Measurements from ENCODE around the gene ITPR2.

The ITPR2 gene

DNA sequence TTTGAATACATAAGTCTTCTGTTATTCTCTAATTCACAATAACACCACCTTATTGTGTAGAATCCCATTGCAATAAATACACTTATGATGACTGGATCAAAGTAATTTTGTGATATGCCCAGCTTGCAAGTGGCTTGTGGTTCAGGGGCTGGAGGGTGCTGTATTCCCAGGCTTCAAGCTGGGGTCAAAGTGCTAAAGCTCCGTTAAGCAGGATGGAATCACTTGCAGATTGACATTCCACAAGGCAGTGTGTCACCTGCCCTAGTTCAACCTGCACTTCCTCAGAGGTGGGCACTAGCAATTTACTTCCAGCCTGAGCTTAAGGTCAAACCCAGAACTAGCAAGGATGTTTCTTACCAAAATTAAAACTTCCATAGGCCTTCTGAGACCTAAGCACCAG, 471.0 kb downstream of the ITPR2 start:
- POLR2A ChIA-PET = no interaction called here
- TF ChIP-seq ZNF384 (IDR thresholded peaks at IDR 0.05) = no peak
- TF ChIP-seq FOXA1 (IDR thresholded peaks at IDR 0.05) = no peak
- TF ChIP-seq, protein P1, sequence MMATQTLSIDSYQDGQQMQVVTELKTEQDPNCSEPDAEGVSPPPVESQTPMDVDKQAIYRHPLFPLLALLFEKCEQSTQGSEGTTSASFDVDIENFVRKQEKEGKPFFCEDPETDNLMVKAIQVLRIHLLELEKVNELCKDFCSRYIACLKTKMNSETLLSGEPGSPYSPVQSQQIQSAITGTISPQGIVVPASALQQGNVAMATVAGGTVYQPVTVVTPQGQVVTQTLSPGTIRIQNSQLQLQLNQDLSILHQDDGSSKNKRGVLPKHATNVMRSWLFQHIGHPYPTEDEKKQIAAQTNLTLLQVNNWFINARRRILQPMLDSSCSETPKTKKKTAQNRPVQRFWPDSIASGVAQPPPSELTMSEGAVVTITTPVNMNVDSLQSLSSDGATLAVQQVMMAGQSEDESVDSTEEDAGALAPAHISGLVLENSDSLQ (IDR thresholded peaks at IDR 0.05) = no peak
- TF ChIP-seq HDGF (IDR thresholded peaks at IDR 0.05; ENCODE audit: borderline replicate concordance) = no peak
- no peak for TF ChIP-seq ARNT (IDR thresholded peaks at IDR 0.05)
- no peak for TF ChIP-seq SUZ12 (IDR thresholded peaks at IDR 0.05)
- no peak for TF ChIP-seq ELF4 (IDR thresholded peaks at IDR 0.05)
- TF ChIP-seq FOXM1 (IDR thresholded peaks at IDR 0.05; ENCODE audit: borderline replicate concordance) = no peak
- TF ChIP-seq SP1 (IDR thresholded peaks at IDR 0.05) = no peak
- no peak for TF ChIP-seq L3MBTL2 (conservative IDR thresholded peaks at IDR 0.05)
- TF ChIP-seq NFRKB (IDR thresholded peaks at IDR 0.05) = no peak
- no peak for TF ChIP-seq LEF1 (IDR thresholded peaks at IDR 0.05; ENCODE audit: borderline replicate concordance)
- no peak for TF ChIP-seq TARDBP (IDR thresholded peaks at IDR 0.05)
- TF ChIP-seq FOXK2 (IDR thresholded peaks at IDR 0.05) = no peak
- no peak for TF ChIP-seq BHLHE40 (IDR thresholded peaks at IDR 0.05; ENCODE audit: borderline replicate concordance)
- no peak for TF ChIP-seq CTBP1 (IDR thresholded peaks at IDR 0.05; ENCODE audit: borderline replicate concordance)
- CTCF ChIA-PET = no interaction called here

GRCh38 chr12:26360062-26360461, 472.9 kb downstream of the ITPR2 start:
- DNase-seq (ENCODE audit: extremely low spot score) = no peak
- ChIA-PET CTCF (no interaction called here), POLR2A (no interaction called here)
- TF ChIP-seq L3MBTL2 (conservative IDR thresholded peaks at IDR 0.05) (no peak), FOXM1 (IDR thresholded peaks at IDR 0.05; ENCODE audit: borderline replicate concordance) (no peak), ARNT (IDR thresholded peaks at IDR 0.05) (no peak), HDGF (IDR thresholded peaks at IDR 0.05; ENCODE audit: borderline replicate concordance) (no peak), SUZ12 (IDR thresholded peaks at IDR 0.05) (no peak), NFRKB (IDR thresholded peaks at IDR 0.05) (no peak), LEF1 (IDR thresholded peaks at IDR 0.05; ENCODE audit: borderline replicate concordance) (no peak), FOXA1 (IDR thresholded peaks at IDR 0.05) (no peak)

More for the DNA sequence above, 471.0 kb downstream of the ITPR2 start:
- no peak for DNase-seq (ENCODE audit: extremely low spot score)

DNA sequence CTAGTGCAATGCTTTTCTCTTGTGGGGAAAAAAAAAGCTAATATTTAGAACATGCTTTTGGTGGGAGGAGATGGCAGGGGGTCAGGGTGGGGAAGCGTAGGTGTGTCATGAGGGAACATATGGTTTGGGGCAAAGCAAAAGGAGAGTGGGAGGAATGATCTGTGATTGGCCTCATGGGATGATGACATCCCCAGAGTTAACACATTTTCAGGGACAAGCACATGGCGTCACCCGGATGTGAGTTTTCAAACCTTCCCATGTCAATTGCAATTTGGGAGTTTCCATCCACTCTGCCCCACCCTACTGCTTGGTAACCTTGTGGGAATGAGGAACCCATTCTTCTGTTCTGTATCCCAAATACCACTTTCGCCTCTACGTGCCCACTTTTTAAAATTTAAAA, 473.4 kb downstream of the ITPR2 start:
- DNase-seq (ENCODE audit: extremely low spot score) = no peak
- ChIA-PET POLR2A (no interaction called here), CTCF (no interaction called here)
- TF ChIP-seq FOXM1 (IDR thresholded peaks at IDR 0.05; ENCODE audit: borderline replicate concordance) = no peak
- TF ChIP-seq L3MBTL2 (conservative IDR thresholded peaks at IDR 0.05) = no peak
- no peak for TF ChIP-seq LEF1 (IDR thresholded peaks at IDR 0.05; ENCODE audit: borderline replicate concordance)
- no peak for TF ChIP-seq CTBP1 (IDR thresholded peaks at IDR 0.05; ENCODE audit: borderline replicate concordance)
- no peak for TF ChIP-seq ZNF384 (IDR thresholded peaks at IDR 0.05)

GRCh38 chr12:26358651-26359050, 474.3 kb downstream of the ITPR2 start:
- DNase-seq (ENCODE audit: extremely low spot score) = no peak
- ChIA-PET CTCF (no interaction called here), POLR2A (no interaction called here)
- TF ChIP-seq, protein P1 (IDR thresholded peaks at IDR 0.05) = no peak

- ChIA-PET POLR2A (no interaction called here), CTCF (interaction anchor here (0.6 kb wide), 1 partner anchor 274 kb away, joined by 3 read pairs; no protein-coding TSS in a partner anchor)
- no peak for DNase-seq (ENCODE audit: extremely low spot score)
- no peak for TF ChIP-seq NFRKB (IDR thresholded peaks at IDR 0.05)
- no peak for TF ChIP-seq FOXK2 (IDR thresholded peaks at IDR 0.05)
- no peak for TF ChIP-seq CTBP1 (IDR thresholded peaks at IDR 0.05; ENCODE audit: borderline replicate concordance)
- no peak for TF ChIP-seq ARNT (IDR thresholded peaks at IDR 0.05)
- TF ChIP-seq SUZ12 (IDR thresholded peaks at IDR 0.05) = no peak
- TF ChIP-seq FOXA1 (IDR thresholded peaks at IDR 0.05) = no peak
- no peak for TF ChIP-seq SP1 (IDR thresholded peaks at IDR 0.05)
These were observed 485.7 kb downstream of the ITPR2 start for GRCh38 chr12:26347300-26347699.

DNA sequence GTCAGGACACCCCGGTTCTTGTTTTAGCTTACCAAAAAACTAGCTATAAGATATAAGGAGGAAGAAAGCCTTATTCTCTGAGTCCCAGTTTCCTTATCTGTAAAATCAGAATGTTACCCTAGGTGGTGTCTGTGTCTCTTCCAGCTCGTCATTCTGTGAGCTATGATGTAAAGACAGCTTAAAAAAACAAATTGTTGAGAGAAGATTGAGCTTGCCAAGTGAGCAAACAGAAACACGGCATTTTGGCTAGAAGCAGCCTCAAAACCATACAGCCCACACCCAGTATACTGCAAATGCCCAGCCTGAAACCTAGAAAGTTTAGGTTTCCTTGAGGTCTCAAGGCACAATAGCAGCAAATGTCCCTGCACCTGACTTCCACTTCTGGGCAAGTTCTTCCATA, 486.3 kb downstream of the ITPR2 start:
- CTCF ChIA-PET = interaction anchor here (0.6 kb wide), 2 partner anchors 30 to 274 kb away, joined by 3 read pairs; no protein-coding TSS in a partner anchor
- POLR2A ChIA-PET = no interaction called here
- TF ChIP-seq L3MBTL2 (conservative IDR thresholded peaks at IDR 0.05) = no peak
- TF ChIP-seq FOXM1 (IDR thresholded peaks at IDR 0.05; ENCODE audit: borderline replicate concordance) = no peak
- TF ChIP-seq, protein P1 (IDR thresholded peaks at IDR 0.05) = no peak
- no peak for DNase-seq (ENCODE audit: extremely low spot score)

GRCh38 chr12:26345471-26346003, 487.5 kb downstream of the ITPR2 start:
- DNase-seq (ENCODE audit: extremely low spot score) = no peak
- ChIA-PET POLR2A (no interaction called here), CTCF (no interaction called here)
- TF ChIP-seq CTBP1 (IDR thresholded peaks at IDR 0.05; ENCODE audit: borderline replicate concordance) = no peak
- no peak for TF ChIP-seq SUZ12 (IDR thresholded peaks at IDR 0.05)
- TF ChIP-seq L3MBTL2 (conservative IDR thresholded peaks at IDR 0.05) = no peak
- TF ChIP-seq TARDBP (IDR thresholded peaks at IDR 0.05) = no peak
- no peak for TF ChIP-seq FOXK2 (IDR thresholded peaks at IDR 0.05)
- no peak for TF ChIP-seq LEF1 (IDR thresholded peaks at IDR 0.05; ENCODE audit: borderline replicate concordance)
- TF ChIP-seq FOXM1 (IDR thresholded peaks at IDR 0.05; ENCODE audit: borderline replicate concordance) = no peak
- no peak for TF ChIP-seq ELF4 (IDR thresholded peaks at IDR 0.05)
- no peak for TF ChIP-seq ZNF384 (IDR thresholded peaks at IDR 0.05)
- TF ChIP-seq, protein P1 (IDR thresholded peaks at IDR 0.05) = no peak
- TF ChIP-seq SP1 (IDR thresholded peaks at IDR 0.05) = no peak
- no peak for TF ChIP-seq HDGF (IDR thresholded peaks at IDR 0.05; ENCODE audit: borderline replicate concordance)
